ENCODE results near the gene PRTG.
"Not testable (repeated sequence)": the region's sequence is repeated elsewhere in the genome, so short reads cannot be mapped to it uniquely, and the experiment has no call there.

The PRTG gene

DNA sequence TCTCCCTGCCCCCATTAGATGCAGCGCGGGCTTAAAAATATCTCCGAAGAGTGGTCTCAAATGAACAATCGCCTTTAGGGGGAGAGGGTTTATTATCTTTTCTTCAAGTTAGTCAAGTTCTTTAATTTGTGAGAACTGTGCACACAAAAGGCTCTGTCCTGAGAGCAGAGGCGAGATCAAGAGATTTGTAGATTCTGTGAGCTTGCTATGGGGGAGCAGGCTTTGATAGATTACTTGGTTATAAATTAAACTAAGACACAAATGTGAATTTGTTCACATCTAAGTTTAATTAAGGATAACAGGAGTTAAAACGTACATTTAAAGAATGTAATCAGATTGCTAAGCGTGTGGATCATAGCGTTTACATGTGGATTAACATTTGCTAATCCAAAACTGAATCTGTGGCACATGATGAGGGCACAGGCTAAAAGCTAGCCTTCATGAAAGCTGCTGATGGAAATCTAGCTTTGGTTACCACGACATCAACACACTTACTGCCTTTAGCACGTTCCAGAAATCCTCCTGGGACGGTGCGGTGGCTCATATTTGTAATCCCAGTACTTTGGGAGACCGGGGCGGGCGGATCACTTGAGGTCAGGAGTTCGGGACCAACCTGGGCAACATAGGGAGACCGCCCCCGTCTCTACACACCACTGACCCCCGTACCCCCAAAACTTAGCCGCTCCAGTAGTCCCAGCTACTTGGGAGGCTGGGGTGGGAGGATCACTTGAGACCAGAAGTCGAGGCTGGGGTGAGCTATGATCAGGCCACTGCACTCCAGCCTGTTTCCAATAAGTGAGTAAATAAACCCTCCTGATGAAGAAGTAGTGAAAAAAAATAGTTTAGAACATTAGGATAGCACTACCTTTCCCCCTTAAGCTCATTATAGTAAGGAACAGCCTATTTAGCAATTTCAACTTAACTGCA is 1.0 kb upstream of the PRTG start:
- DNase-seq (ENCODE audit: low read depth in 4 of 4, low spot score in 1 of 4), result no peak

DNA sequence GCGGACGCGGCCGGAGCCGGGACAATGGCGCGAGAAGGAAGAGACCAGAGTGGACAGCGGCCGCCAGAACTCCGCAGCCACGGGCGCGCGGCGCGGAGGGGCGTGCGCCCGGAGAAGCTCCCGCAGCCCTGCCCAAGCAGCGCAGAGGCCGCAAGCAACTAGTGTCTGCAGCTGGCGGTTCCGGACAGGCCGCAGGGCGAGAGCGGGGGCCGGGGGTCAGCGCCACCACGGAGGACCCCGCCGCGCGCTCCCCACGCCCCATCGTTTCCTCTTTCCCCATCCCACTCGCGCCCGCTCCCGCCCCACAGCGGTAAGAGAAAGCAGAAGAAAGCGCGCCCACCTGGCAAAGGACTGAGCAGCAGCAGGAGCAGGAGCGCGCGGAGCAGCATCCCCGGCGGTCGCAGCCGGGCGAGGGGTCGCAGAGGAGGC is 440 bp downstream of the PRTG start:
- DNase-seq (ENCODE audit: low read depth in 4 of 4, low spot score in 1 of 4), result no peak

DNA sequence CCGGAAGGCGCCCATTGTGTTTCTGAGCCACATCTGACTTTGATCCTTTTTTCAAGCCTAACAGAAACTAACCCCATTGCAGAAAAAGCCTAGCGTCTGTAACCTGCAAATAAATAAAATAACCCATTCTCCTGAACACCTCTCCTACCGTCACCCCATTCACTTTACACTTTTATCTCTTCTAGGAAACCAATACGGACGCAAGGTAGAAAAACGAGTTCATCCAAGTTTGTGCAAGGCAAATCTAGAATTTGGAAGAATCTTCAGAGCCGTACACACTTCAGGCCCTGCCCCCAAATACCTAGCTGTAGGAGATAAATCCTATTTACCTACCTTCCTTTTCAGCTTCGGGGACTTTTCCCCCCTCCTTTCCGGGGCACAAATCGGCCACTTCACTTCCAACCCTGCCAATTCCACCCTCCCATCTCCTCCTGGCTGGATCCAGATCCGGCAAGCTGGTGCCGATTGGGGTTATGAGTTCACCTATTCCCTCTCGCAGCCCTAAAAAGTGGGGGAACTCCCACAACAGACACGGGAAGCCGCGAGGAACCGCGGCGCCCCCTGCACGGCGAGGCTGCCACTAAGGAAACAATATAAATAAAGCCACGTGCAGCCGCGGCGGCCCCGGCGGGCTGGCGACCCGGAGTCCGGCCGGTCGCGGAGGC is 987 bp downstream of the PRTG start:
- DNase-seq (ENCODE audit: low read depth in 4 of 4, low spot score in 1 of 4), result no peak

GRCh38 chr15:55740981-55741832 is 1.7 kb downstream of the PRTG start:
- no peak for DNase-seq (ENCODE audit: low read depth in 4 of 4, low spot score in 1 of 4)

DNA sequence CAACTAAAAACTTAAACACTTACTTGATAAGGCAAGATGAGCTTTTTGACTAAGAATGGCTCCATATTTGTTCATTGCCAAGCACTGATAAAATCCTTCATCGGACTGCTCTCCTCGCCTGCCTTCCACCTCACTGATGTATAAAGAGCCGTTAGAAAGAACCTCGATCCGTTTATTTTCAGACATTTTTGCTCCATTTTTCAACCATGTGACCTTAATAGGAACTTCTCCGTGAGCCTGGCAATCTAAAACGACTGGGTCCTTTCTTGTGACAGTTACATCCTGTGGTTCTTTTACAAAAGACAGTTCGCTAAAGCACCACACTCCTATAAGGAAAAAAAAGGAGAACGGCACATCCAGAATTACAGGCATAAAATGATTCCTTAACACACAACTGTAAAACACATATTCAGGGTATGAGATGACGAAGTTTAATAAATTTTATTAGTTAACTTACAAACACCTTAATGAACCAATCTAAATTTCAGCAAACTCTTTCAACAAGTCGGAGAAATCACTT is 2.5 kb downstream of the PRTG start:
- no peak for DNase-seq (ENCODE audit: low read depth in 4 of 4, low spot score in 1 of 4)

- no peak for DNase-seq (ENCODE audit: low read depth in 4 of 4, low spot score in 1 of 4)
Measured at GRCh38 chr15:55739641-55740040, 3.3 kb downstream of the PRTG start.

- no peak for DNase-seq (ENCODE audit: low read depth in 4 of 4, low spot score in 1 of 4)
Measured at GRCh38 chr15:55738715-55739114, 4.2 kb downstream of the PRTG start.

GRCh38 chr15:55737373-55737772 is 5.6 kb downstream of the PRTG start:
- no peak for DNase-seq (ENCODE audit: low read depth in 4 of 4, low spot score in 1 of 4)

GRCh38 chr15:55736756-55737155 is 6.2 kb downstream of the PRTG start:
- no peak for DNase-seq (ENCODE audit: low read depth in 4 of 4, low spot score in 1 of 4)

DNA sequence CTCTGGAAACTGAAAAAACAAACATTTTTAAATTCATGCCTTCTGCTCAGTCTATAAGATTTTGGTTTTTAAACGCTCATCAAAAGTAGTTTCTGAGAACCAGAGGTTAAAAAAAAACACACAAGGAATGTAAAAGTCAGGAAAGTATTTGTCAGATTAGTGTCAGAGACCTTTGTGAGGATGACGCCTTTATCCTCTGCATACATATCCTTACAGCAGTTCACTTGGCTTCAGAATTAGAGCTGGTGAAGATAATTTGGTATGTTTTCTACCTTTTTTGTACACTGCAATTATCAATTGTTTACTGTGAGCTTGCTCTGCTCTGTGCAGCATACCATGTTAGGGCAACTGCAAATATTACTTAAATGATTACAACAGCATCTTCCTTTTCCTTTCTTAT is 8.3 kb downstream of the PRTG start:
- no peak for DNase-seq (ENCODE audit: low read depth in 4 of 4, low spot score in 1 of 4)

DNA sequence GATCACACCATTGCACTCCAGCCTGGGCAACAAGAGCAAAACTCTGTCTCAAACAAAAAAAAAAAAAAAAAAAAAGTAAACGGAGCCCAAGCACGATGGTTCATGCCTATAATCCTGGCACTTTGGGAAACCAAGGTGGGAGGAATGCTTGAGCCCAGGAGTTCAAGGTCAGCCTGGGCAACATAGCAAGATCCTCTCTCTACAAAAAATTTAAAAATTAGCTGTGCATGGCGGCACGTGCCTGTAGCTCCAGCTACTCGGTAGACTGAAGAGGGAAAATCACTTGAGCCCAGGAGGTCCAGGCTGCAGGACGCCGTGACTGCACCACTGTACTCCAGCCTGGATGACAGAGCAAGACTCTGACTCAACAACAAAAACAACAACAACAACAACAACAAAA is 9.5 kb downstream of the PRTG start:
- DNase-seq (ENCODE audit: low read depth in 4 of 4, low spot score in 1 of 4), result not testable (repeated sequence)

DNA sequence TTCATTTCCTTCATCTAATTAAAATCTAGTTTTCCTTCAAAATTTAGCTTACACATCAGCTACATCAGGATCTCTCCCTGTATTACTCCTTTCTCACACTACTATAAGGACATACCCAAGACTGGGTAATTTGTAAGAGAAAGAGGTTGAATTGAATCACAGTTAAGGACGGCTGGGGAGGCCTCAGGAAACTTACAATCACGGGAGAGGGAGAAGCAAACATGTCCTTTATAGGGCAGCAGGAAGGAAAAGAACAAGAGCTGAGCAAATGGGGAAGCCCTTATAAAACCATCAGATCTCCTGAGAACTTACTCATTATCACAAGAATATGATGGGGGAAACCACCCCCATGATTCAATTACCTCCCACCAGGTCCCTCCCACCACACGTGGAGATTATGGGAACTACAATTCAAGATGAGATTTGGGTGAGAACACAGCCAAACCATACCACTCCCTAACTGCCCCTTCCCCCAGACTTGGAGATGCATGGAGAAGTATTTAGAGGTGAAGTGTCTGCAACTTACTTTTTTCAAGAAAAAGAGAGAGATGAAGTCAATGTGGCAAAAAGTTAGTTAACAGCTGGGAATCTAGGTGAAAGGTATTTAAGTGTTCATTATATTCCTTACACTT is 21.3 kb downstream of the PRTG start:
- no peak for DNase-seq (ENCODE audit: low read depth in 4 of 4, low spot score in 1 of 4)

DNA sequence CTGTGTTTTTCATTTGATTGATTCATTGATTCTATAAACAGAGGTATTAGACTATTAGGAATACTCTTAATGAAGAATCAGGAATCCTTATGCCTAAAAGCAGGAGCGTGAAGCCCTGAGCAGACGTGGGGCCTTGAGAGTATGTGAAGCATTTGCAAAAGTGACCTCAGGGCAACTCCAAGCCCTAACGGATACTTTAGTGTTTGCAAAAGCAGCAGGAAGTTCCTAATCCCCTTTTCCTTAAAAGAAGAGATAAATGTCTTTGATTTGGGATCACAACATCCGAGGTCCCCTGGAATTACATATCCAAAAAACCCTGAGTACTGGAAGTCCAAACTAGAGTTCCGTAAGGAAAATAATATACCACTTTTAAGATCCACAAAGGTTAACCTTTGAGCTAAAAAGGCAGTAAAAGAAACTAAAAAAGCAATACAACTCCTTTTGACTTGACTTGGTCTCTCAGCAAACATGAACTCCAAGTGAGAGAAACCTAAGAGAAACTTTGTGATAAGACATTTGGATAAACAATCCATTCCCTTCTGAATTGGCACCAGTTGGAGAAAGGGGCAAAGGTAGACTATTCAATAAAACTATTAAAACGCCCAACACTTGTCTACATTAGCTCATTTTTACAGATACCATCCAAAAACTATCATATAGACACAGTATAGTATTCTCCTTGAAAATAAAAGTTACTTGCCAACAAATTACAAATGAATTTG is 27.4 kb downstream of the PRTG start:
- DNase-seq (ENCODE audit: low read depth in 4 of 4, low spot score in 1 of 4), result no peak

DNA sequence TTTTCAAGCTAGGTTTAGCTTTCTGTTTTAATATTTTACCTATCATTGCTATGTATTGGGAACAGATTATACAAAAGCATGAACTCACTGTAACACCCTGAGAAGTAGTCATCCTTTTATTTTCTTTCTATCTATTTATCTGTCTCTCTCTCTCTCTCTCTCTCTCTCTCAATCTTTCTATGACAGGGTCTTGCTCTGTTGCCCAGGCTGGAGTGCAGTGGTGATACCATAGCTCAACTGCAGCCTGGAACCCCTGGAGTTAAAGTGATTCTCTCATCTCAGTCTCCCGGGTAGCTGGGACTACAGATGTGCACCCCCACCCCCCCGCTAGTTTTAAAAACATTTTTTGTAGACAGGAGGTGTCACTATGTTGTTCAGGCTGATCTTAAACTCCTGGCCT is 28.9 kb downstream of the PRTG start:
- no peak for DNase-seq (ENCODE audit: low read depth in 4 of 4, low spot score in 1 of 4)

- no peak for DNase-seq (ENCODE audit: low read depth in 4 of 4, low spot score in 1 of 4)
Measured at GRCh38 chr15:55712363-55712762, 30.6 kb downstream of the PRTG start.

DNA sequence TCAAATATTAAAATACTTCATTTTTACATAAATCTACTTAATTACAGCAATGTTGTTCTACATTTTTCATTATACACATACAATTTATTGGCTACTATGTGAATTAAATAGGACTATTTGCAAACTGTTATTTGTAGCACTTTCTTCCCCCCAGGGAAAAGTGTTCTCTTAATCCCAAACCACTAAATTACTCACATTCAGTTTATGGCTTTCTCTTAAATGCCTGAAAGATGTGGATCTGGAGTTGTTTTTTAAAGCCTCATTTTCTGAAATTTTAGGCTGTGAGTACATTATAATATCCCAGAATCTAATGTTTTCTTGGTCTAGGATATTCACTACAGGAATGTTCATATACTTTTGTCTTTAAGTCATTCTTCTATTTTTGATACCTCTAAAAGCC is 32.7 kb downstream of the PRTG start:
- no peak for DNase-seq (ENCODE audit: low read depth in 4 of 4, low spot score in 1 of 4)

GRCh38 chr15:55709458-55709857 is 33.5 kb downstream of the PRTG start:
- no peak for DNase-seq (ENCODE audit: low read depth in 4 of 4, low spot score in 1 of 4)

DNA sequence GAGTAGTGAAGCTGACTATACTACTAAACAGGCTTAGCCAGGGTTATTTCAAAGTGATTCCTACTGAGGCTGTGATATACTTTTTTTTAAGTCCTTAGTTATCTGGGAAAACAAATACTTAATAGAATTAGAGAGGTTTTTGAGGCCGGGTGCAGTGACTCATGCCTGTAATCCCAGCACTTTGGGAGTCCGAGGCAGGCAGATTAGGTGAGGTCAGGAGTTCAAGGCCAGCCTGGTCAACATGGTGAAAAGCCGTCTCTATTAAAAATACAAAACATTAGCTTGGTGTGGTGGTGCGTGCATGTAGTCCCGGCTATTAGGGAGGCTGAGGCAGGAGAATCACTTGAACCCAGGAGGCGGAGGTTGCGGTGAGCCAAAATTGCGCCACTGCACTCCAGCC is 34.2 kb downstream of the PRTG start:
- DNase-seq (ENCODE audit: low read depth in 4 of 4, low spot score in 1 of 4), result no peak

- DNase-seq (ENCODE audit: low read depth in 4 of 4, low spot score in 1 of 4), result no peak
Measured at GRCh38 chr15:55707951-55708350, 35.0 kb downstream of the PRTG start.

DNA sequence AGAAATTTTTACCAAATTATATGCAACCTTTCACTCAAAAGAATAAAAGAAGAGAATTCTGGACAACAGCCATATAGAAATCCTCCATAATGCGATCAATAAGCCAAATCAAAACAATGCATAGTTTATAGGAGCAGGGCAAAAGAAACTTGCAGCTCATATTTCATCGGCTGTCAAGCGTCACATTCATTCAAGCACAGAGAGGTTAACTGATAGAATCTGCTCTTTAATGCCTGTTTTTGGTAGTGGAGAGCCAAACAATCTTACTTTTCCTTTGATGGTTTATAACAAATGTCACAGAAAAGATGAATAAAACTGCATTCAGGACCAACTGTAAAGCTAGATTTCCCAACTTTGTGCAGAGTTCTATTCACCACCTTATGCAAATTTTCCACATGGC is 35.4 kb downstream of the PRTG start:
- DNase-seq (ENCODE audit: low read depth in 4 of 4, low spot score in 1 of 4), result no peak
